GM12878 (cell line): ENCODE results near the gene AGBL2. TPM values are rescaled to one million over a fixed set of nuclear protein-coding genes. Genes with fewer than 3 reads are reported as not detected.

ENCODE experiments used
- BCL3 ChIP-seq: IDR thresholded peaks from 2 replicates; pipeline ENCODE4 v1.6.1; 2011; ENCODE audit warnings: borderline replicate concordance, low read depth, mild to moderate bottlenecking, moderate library complexity, low read length; ENCODE audit not compliant: insufficient read depth, poor library complexity, severe bottlenecking
- BHLHE40 ChIP-seq, 2 experiments: fragments of 450-650 bp in 1 of 2; IDR thresholded peaks; 2 replicates each; pipeline ENCODE4 v1.6.1; 2011 to 2017; ENCODE audit warnings: low read depth in 2 of 2, borderline replicate concordance in 1 of 2, improper control_type of control experiment in 1 of 2, low read length in 1 of 2, mild to moderate bottlenecking in 1 of 2
- CUX1 ChIP-seq: IDR thresholded peaks from 2 replicates; pipeline ENCODE4 v1.6.1; 2012; ENCODE audit warnings: improper control_type of control experiment, low read depth, low read length; ENCODE audit not compliant: insufficient replicate concordance
- GABPA ChIP-seq: IDR thresholded peaks from 2 replicates; pipeline ENCODE4 v1.6.1; 2014; ENCODE audit warnings: antibody characterized with exemption, low read depth, mild to moderate bottlenecking, inconsistent platforms
- GATAD2B ChIP-seq: fragments of 450-650 bp; conservative IDR thresholded peaks from 2 replicates; pipeline ENCODE4 v1.6.1; 2017; ENCODE audit warnings: low read depth, mild to moderate bottlenecking, moderate library complexity
- HDAC6 ChIP-seq: fragments of 200-600 bp; sonication (generic); IDR thresholded peaks from one replicate; pipeline ENCODE4 v1.8.0; 2017; ENCODE audit warnings: antibody characterized with exemption; ENCODE audit not compliant: unreplicated experiment
- LARP7 ChIP-seq: fragments of 450-650 bp; IDR thresholded peaks from 2 replicates; pipeline ENCODE4 v1.6.1; 2017; ENCODE audit warnings: mild to moderate bottlenecking
- MTA3 ChIP-seq: IDR thresholded peaks from 2 replicates; pipeline ENCODE4 v1.6.1; 2012; ENCODE audit warnings: low read length, inconsistent platforms, borderline replicate concordance
- POLR2A ChIP-seq: IDR thresholded peaks from 2 replicates; pipeline ENCODE4 v1.6.1; 2011; ENCODE audit warnings: low read depth, mild to moderate bottlenecking, low read length
- POLR2AphosphoS5 ChIP-seq: IDR thresholded peaks from 2 replicates; pipeline ENCODE4 v1.6.1; 2011; ENCODE audit warnings: mild to moderate bottlenecking, low read length, inconsistent platforms
- RUNX3 ChIP-seq: IDR thresholded peaks from 2 replicates; pipeline ENCODE4 v1.6.1; 2012; ENCODE audit warnings: low read length, inconsistent platforms
- SMAD5 ChIP-seq: IDR thresholded peaks from 2 replicates; pipeline ENCODE4 v1.6.1; 2016; ENCODE audit warnings: antibody characterized with exemption, low read depth
- SMARCA5 ChIP-seq: fragments of 450-650 bp; IDR thresholded peaks from 2 replicates; pipeline ENCODE4 v1.6.1; 2017; ENCODE audit warnings: mild to moderate bottlenecking
- STAT1 ChIP-seq: fragments of 450-650 bp; conservative IDR thresholded peaks from 2 replicates; pipeline ENCODE4 v1.6.1; 2014; ENCODE audit warnings: antibody characterized with exemption, mild to moderate bottlenecking
- TCF7 ChIP-seq: IDR thresholded peaks from 2 replicates; pipeline ENCODE4 v1.6.1; 2014; ENCODE audit warnings: antibody characterized with exemption, borderline replicate concordance
- ZBTB40 ChIP-seq: fragments of 450-650 bp; IDR thresholded peaks from 2 replicates; pipeline ENCODE4 v1.6.1; 2016; ENCODE audit warnings: mild to moderate bottlenecking, moderate library complexity, borderline replicate concordance
- polyA plus RNA-seq, 11 experiments: library from polyadenylated mRNA; depleted of rRNA in 4 of 11; unstranded in 6 of 11; stranded (reverse) in 5 of 11; fragments of >200 nt; fragmentation: Nextera tagmentation in 4 of 11; fragmentation: Illumina TruSeq in 1 of 11; extraction: Ambion mirVana in 4 of 11; extraction: Trizol in 1 of 11; gene quantifications; 1 replicate in 1 of 11; 2 replicates in 10 of 11; pipeline versions ENCODE4 v1.2.1 to v1.2.3, GENCODE V29; 2011 to 2016; ENCODE audit warnings: inconsistent platforms in 2 of 11, missing spikeins in 2 of 11, low read depth in 1 of 11
- total RNA-seq, 4 experiments: library from RNA; depleted of rRNA in 3 of 4; stranded (reverse); fragments of >200 nt in 3 of 4; fragmentation: Illumina TruSeq in 1 of 4; extraction: Trizol in 1 of 4; gene quantifications; 2 replicates each; pipeline versions ENCODE4 v1.2.1 to v1.2.3, GENCODE V29; 2013 to 2021

The AGBL2 gene
- total and polyA plus RNA-seq, 10 of the 15 experiments (the other 5 are each of a cell fraction or from before 2014, with no cell fraction given) = 0.93 to 12.2 (median 2.9) TPM

DNA sequence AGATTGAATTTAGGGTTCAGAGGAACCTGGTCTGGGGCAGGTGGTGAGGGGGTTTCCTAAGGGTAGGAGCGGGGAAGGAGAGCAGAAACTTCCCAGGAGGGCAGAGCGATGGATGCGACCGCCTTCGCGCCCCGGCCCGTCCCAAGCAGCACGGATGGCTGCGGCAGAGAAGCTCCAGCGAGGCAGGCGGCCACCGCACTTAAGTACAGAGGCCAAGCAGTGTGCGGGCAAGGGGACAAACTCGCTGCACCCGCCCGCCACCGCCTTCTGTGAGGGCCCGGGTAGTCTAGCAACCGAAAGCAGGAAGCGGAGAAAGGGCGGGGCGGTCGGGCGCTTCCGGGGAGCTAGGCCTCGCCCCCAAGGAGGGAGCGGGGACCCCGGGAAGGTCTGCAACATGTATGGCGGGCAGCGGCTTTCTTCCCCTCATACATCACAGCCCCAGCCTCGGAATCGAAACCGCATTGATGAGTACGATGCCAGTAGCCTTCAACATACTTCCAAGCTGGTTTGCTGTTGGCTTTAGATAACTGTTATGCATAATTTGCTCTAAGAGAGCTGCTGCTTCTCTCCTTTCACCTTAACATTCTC is at the start of gene AGBL2 (continued):
- TF ChIP-seq CUX1 (no peak), BCL3 (peak; percentile 74), STAT1 (peak; percentile 84; the same call in 1 of the 2 replicates), SMAD5 (peak; percentile 85), MTA3 (peak; percentile 85; the same call in 1 of the 2 replicates), ZBTB40 (peak; percentile 46; the same call in 1 of the 2 replicates), HDAC6 (no peak), SMARCA5 (peak; percentile 37; the same call in 1 of the 2 replicates), POLR2AphosphoS5 (peak; percentile 93), TCF7 (no peak), POLR2A (peak; percentile 97), GABPA (peak; percentile 62; the same call in 1 of the 2 replicates), BHLHE40 (IDR thresholded peaks at IDR 0.05; ENCODE audit: borderline replicate concordance in 1 of 2, low read depth in 2 of 2, low read length in 1 of 2) (peak in 1 of 2 experiments; percentile 37; a peak in 1 of 4 replicates), RUNX3 (peak; percentile 50; the same call in 1 of the 2 replicates), LARP7 (peak; percentile 74; the same call in 1 of the 2 replicates), GATAD2B (peak; percentile 44; the same call in 1 of the 2 replicates)
